ENCODE data around the gene ELAPOR1. TPM values are rescaled to one million over a fixed set of nuclear protein-coding genes. Genes with fewer than 3 reads are reported as not detected.

The ELAPOR1 gene
- total RNA-seq, 2 experiments from 2014 or later = 6.8 to 7.7 TPM

DNA sequence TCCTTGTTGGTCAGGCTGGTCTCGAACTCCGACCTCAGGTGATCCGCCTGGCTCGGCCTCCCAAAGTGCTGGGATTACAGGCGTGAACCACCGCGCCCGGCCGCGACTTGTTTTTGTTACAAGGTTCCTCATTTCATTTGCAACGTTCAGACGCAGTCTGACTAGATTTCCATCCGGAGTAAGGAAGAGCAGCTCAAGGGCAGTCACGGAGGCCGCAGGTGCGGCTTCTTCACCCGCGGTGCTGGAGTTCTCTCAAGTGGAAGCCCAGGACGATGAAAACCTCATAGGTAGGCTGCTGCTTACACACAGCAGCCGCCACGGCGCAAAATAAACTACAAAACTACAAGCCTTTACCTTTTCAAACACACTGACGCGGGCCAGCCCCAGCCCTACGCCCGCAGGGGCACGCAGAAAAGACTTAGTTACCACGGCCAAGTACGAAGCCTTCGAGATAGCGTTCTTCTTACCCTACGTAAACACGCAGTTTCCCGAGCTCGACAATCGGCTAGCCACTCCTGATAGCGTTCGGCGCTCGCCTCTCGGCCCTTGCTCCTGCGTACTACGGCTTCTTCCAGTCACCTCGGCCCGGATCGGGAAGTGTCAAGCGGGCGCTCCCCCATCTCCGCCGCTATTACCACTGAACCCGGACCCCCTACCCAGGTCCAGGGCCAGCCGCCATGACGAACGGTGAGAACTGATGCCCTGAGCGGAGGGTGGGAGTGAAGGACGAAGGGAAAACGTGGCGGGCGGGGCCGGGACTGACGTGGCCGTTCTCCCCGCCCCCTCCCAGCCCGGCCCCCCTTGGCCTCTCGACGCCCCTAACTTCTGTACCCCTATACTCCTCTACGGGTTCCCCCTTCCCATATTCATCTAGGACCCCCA lies 23.5 kb upstream of the ELAPOR1 start, which contains the start of gene TMEM167B:
TMEM167B (plus strand) TSS at position 569 of the 882 bp plus-strand sequence; CDS start at position 678, 109 bp downstream.
- Mint-ChIP-seq H3K9me3 (no peaks in the 10 kb centered on the region), H3K4me1 (peaks cover 29% of the 10 kb centered on the region), H3K27me3 (no peaks in the 10 kb centered on the region), H3K4me3 (peak within 1 kb of the TSS; percentile 89), H3K27ac (peak within 1 kb of the TSS; percentile 85), H3K36me3 (peaks cover 28% of the 10 kb centered on the region)
- peak; percentile 87 for DNase-seq

GRCh38 chr1:109091078-109091838 lies 22.7 kb upstream of the ELAPOR1 start:
- Mint-ChIP-seq H3K4me1 (peaks cover 29% of the 10 kb centered on the region), H3K36me3 (peaks cover 28% of the 10 kb centered on the region), H3K27ac (peak overlapping the region; percentile 85), H3K27me3 (no peaks in the 10 kb centered on the region), H3K9me3 (no peaks in the 10 kb centered on the region), H3K4me3 (peak overlapping the region; percentile 89)
- DNase-seq = no peak

DNA sequence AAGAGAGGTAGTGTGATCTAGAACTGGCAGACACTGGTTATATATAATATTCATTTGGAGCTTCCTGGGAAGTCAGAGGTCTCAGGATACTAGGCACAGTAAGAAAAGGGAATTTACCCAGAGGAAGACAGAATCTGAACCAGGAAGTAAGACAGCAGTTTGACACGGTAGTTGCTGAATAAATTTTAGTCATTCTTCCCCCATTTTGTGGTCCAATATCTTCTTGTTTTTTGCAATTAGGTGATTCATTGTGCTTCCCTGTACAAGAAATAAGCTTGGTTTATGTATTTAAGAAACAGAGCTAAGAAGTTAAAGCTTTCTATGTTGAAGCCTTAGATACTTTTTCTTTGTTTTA lies 22.1 kb upstream of the ELAPOR1 start:
- H3K4me1 Mint-ChIP-seq = peaks cover 29% of the 10 kb centered on the region
- peaks cover 28% of the 10 kb centered on the region for H3K36me3 Mint-ChIP-seq
- no peak for DNase-seq
- H3K4me3 Mint-ChIP-seq = peak overlapping the region; percentile 89
- H3K9me3 Mint-ChIP-seq = no peaks in the 10 kb centered on the region
- H3K27ac Mint-ChIP-seq = peak overlapping the region; percentile 85
- H3K27me3 Mint-ChIP-seq = no peaks in the 10 kb centered on the region

DNA sequence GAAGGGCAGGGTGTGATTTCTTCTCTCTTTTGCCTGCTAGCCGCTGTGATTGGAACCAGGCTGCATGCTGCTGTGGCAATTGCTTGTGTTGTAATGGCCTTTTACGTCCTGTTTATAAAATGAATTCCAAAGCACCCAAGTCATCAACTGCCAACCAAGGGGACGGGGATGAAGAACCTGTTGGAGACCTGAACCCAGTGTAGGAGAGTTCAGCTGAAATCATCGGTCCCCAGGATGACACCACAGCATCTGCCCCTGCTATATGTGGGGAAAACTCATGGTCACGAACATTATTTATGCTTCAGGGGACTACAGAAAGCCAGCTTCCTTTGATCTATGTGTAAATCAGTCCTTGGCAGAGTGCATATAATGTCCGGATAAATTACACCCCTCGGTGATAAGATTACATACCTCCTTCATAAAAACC lies 19.5 kb upstream of the ELAPOR1 start:
- Mint-ChIP-seq H3K4me1 (peaks cover 30% of the 10 kb centered on the region), H3K4me3 (no peak overlapping the region), H3K9me3 (no peaks in the 10 kb centered on the region), H3K27me3 (no peaks in the 10 kb centered on the region), H3K36me3 (peaks cover 23% of the 10 kb centered on the region), H3K27ac (peak overlapping the region; percentile 56)
- DNase-seq = no peak

GRCh38 chr1:109094871-109095270 lies 19.0 kb upstream of the ELAPOR1 start:
- DNase-seq = no peak
- Mint-ChIP-seq H3K27ac (no peak overlapping the region), H3K36me3 (peaks cover 18% of the 10 kb centered on the region), H3K9me3 (no peaks in the 10 kb centered on the region), H3K4me1 (peaks cover 31% of the 10 kb centered on the region), H3K27me3 (peaks cover under 1% of the 10 kb centered on the region), H3K4me3 (no peak overlapping the region)

GRCh38 chr1:109095631-109096030 lies 18.3 kb upstream of the ELAPOR1 start:
- Mint-ChIP-seq H3K4me1 (peaks cover 30% of the 10 kb centered on the region), H3K4me3 (no peak overlapping the region), H3K27ac (no peak overlapping the region), H3K9me3 (no peaks in the 10 kb centered on the region), H3K27me3 (peaks cover 4% of the 10 kb centered on the region), H3K36me3 (peaks cover 19% of the 10 kb centered on the region)
- DNase-seq = no peak

DNA sequence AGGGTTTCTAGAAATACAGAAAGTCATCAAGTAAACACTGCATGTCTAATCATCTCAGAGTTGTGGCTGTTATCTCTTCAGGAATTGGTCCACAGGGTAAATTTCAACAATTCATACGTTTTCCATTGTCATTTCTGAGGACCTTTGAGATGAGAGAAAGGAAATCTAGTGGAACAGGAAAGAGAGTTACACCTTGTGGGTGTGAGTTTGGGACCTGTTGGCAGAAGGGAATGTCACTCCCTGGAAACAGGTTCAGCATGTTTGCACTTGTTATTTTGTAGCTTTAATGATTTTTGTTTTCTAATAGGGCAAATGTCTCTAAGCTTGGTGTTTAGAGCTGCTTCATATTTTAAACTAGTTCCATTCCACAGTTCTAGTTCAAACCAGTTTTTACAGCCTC lies 17.8 kb upstream of the ELAPOR1 start:
- peaks cover 24% of the 10 kb centered on the region for H3K36me3 Mint-ChIP-seq
- no peak overlapping the region for H3K27ac Mint-ChIP-seq
- no peak overlapping the region for H3K4me3 Mint-ChIP-seq
- no peaks in the 10 kb centered on the region for H3K9me3 Mint-ChIP-seq
- no peak for DNase-seq
- H3K27me3 Mint-ChIP-seq = peaks cover 4% of the 10 kb centered on the region
- peaks cover 32% of the 10 kb centered on the region for H3K4me1 Mint-ChIP-seq

DNA sequence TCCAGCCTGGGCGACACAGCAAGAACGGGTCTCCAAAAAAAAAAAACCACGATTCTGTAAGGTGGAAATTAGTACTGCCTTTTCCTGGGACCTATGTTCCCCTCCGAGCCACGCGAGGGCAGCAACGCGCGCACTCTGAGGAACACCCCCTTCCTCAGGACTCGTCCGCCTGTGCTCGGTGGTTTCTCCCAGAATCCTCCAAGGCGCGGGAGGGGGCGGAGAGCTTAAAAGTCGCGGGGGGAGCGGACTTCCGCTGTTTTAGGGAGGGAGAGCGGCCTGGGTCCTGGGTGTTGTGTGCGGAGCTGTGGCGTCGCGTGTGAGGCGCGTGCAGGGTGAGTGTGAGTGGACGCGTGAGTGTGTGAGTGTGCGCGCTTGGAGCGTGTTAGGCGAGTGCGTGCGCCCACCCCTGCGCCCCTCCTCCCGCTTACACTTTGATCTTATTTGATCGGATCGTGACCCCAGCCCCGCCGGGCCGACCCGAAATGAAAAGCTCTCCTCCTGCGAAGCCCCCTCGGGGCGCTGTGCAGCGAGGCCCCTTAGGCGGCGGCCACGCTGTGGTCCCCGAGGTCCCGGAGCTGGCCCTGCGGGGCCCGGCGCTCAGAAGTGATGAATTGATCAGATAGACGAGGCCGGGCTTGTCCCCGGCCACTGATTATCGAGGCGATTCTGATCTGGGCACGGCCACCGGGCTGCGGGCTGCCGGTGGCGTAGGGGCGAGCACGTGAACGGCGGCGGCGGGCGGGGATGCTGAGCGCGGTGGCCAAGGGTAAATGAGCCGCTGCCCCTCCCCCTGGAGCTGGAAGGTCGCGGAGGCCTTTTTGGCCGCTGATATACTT lies 13.8 kb upstream of the ELAPOR1 start:
- H3K4me3 Mint-ChIP-seq = peak overlapping the region; percentile 100
- DNase-seq = peak; percentile 96
- peaks cover 14% of the 10 kb centered on the region for H3K4me1 Mint-ChIP-seq
- peaks cover 4% of the 10 kb centered on the region for H3K27me3 Mint-ChIP-seq
- peak overlapping the region; percentile 97 for H3K27ac Mint-ChIP-seq
- H3K36me3 Mint-ChIP-seq = peaks cover 37% of the 10 kb centered on the region
- H3K9me3 Mint-ChIP-seq = no peaks in the 10 kb centered on the region

DNA sequence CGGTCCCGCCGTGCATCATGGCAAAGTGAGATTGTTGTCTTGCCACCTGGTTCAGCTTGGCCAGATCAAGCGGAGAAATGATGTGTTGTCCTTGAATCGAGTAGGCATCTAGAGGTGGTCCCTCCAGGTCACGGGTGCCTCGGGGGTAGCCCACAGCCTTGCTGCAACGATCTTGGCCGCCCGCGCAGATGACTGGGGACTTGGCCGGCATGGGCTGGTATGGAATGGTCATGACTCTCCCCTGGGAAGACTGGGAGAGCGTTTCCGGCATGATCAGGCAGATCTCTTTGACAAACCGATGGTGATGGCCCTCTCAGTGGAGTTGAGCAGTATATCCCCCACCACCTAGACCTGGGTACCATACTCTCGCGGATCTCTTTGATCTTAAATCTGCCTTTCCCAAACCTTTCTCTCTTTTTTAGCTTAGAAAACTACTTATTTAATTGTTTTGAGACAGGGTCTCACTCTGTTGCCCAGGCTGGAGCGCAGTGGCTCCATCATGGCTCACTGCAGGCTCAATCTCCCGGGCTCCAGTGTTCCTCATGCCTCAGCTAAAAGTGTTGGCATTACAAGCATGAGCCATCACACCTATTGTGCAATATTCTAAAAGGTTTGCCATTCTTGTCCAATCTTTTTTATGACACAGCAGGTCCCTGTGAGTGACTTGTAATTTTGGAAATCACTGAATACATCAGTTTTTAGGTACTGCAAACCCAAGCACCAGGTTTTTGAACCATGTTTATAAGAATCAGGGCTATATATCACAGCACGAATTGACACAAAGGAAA lies 9.4 kb upstream of the ELAPOR1 start:
- Mint-ChIP-seq H3K4me3 (no peak overlapping the region), H3K27ac (peak overlapping the region; percentile 9), H3K36me3 (peaks cover 37% of the 10 kb centered on the region), H3K9me3 (no peaks in the 10 kb centered on the region), H3K27me3 (peaks cover 4% of the 10 kb centered on the region), H3K4me1 (peaks cover 13% of the 10 kb centered on the region)
- DNase-seq = no peak

- Mint-ChIP-seq H3K27ac (peak overlapping the region; percentile 52), H3K27me3 (peaks cover 2% of the 10 kb centered on the region), H3K4me1 (peaks cover 18% of the 10 kb centered on the region), H3K9me3 (no peaks in the 10 kb centered on the region), H3K4me3 (no peak overlapping the region), H3K36me3 (peaks cover 29% of the 10 kb centered on the region)
- DNase-seq = no peak
Observed at GRCh38 chr1:109105881-109106280, 8.0 kb upstream of the ELAPOR1 start.

DNA sequence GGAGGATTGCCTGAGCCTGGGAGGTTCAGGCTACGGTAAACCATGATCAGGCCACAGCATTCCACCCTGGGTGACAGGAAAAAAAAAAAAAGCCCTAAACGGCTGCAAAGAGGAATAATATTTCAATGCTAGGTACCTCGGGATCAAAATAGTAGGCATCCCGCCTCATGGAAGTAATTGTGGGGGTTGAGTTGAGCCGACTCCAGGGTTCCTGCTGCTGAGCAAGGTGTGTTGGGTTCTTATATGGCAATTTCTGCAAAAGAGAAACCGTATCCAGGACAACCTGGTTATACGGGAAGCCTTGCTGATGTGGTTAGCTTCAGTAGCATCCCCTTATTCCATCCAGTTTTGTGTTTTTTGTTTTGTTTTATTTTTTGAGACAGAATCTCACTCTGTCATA lies 6.1 kb upstream of the ELAPOR1 start:
- no peak overlapping the region for H3K4me3 Mint-ChIP-seq
- no peaks in the 10 kb centered on the region for H3K9me3 Mint-ChIP-seq
- no peak overlapping the region for H3K27ac Mint-ChIP-seq
- H3K4me1 Mint-ChIP-seq = peaks cover 13% of the 10 kb centered on the region
- no peak for DNase-seq
- H3K27me3 Mint-ChIP-seq = peaks cover 5% of the 10 kb centered on the region
- H3K36me3 Mint-ChIP-seq = peaks cover 14% of the 10 kb centered on the region

DNA sequence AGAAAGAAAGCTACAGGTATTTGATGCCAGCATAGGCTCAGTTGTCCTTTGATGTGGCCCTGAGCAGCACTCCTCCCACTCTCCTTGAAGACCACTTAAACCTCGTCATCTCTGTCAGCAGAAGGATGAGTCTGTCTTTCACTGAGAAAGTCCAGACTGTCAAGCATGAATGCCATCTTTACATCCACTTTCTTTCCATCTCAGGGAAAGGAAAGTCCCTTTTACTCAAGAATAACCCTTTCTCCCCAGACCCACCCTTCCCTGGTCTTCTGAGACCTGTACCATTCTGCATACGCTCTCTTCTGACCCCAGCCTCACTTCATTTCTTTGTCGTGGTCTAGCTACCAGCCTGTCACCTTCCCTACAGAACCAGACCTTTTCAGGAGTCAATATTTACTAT lies 4.0 kb upstream of the ELAPOR1 start:
- no peaks in the 10 kb centered on the region for H3K36me3 Mint-ChIP-seq
- H3K9me3 Mint-ChIP-seq = no peaks in the 10 kb centered on the region
- H3K4me1 Mint-ChIP-seq = peaks cover 29% of the 10 kb centered on the region
- H3K27ac Mint-ChIP-seq = peak overlapping the region; percentile 4
- no peak overlapping the region for H3K4me3 Mint-ChIP-seq
- H3K27me3 Mint-ChIP-seq = peaks cover 8% of the 10 kb centered on the region
- peak; percentile 10 for DNase-seq

DNA sequence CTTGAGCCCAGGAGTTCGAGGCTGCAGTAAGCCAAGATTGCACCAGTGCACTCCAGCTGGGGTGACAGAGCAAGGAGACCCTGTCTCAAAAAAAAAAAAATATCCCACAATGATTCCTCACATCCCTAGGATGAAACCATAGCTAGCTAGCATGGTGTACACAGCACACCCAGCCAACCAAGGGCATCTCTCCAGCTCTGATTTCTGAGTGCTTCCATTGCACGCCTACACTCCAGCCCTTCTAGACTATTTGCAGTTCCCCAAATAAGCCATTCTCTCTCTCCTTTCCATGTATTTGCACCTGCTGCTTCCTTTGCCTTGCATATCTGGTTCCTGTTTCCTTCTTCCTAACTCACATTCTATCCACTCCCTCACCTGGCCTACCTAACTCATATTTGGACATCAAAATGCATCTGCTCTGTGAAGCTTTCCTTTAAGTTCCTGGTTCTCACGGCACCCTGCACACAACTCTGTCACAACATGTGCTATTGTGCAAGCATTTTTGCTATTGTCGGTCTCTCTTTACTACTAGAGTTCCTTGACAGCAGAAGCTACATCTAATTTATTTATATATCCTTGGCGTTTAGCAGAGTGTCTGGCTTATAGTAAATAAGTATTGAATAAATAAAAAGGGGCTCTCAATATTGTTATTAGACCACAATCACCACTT lies 2.4 kb upstream of the ELAPOR1 start:
- Mint-ChIP-seq H3K27me3 (peaks cover 8% of the 10 kb centered on the region), H3K4me3 (no peak overlapping the region), H3K9me3 (peaks cover 2% of the 10 kb centered on the region), H3K36me3 (peaks cover 2% of the 10 kb centered on the region), H3K4me1 (peaks cover 42% of the 10 kb centered on the region), H3K27ac (no peak overlapping the region)
- no peak for DNase-seq
